Measurements from ENCODE around the gene PRRT1B.

DNA sequence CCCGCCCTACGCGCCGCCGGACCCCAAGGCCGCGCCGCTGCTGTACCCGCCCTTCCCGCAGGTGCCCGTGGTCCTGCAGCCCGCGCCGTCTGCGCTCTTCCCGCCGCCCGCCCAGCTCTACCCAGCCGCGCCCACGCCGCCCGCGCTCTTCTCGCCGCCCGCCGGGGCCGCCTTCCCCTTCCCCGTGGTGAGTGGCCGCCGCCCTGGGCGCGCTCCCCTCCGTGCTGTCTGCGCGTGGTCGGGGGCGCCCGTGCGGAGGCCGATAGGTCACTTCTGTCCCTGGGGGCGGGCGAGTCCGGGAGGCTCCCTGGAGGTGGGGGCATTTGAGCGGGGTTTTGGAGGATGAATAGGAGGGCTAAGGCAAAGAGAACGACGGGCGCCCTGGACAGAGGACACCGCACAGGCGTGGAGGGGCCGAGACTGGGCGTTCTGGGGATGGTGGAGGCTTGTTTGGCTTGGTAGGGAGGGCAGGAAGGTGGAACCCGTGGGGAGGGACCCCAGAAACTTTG is 9.6 kb downstream of the PRRT1B start:
- TF ChIP-seq POLR2AphosphoS5 (IDR thresholded peaks at IDR 0.05): no peak
- TF ChIP-seq EP300 (IDR thresholded peaks at IDR 0.05; ENCODE audit: low read depth): no peak
- TF ChIP-seq CTCF (IDR thresholded peaks at IDR 0.05): no peak

All from transverse colon (tissue), 4 donors.